ENCODE data around the gene MTIF3.

DNA sequence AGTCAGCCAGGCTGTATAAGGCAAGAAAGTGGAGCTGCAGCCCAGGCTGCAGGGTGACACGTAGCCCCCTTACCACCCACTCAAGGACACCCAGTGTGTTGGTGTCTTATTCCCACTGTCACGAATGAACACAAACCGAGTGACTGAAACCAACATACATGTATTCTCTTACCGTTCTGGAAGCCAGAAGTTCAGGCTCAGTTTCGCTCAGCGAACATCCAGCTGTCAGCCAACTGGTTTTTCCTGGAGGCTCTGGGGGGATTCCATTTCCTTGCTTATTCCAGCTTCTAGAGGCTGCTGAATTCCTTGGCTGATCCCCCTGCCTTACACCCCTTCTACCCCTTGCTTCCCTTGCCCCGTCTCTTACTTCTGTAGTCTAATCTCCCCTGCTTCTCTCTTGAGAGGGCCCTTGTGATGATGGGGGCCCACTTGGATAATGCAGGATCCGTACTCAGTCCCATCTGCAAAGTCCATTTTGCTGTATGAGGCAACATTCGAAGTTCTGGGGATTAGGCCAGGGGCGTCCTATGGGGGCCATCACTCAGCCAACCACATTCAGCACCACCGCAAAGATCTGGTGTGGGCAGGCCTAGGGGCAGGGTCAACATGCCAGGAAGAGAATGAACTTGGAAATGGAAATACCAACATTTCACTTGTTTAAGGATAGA lies 47.3 kb upstream of the MTIF3 start:
- TF ChIP-seq, protein P1, sequence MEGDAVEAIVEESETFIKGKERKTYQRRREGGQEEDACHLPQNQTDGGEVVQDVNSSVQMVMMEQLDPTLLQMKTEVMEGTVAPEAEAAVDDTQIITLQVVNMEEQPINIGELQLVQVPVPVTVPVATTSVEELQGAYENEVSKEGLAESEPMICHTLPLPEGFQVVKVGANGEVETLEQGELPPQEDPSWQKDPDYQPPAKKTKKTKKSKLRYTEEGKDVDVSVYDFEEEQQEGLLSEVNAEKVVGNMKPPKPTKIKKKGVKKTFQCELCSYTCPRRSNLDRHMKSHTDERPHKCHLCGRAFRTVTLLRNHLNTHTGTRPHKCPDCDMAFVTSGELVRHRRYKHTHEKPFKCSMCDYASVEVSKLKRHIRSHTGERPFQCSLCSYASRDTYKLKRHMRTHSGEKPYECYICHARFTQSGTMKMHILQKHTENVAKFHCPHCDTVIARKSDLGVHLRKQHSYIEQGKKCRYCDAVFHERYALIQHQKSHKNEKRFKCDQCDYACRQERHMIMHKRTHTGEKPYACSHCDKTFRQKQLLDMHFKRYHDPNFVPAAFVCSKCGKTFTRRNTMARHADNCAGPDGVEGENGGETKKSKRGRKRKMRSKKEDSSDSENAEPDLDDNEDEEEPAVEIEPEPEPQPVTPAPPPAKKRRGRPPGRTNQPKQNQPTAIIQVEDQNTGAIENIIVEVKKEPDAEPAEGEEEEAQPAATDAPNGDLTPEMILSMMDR (IDR thresholded peaks at IDR 0.05; ENCODE audit: insufficient read depth, low read length, poor library complexity, severe bottlenecking), result no peak
- TF ChIP-seq EZH2phosphoT487 (conservative IDR thresholded peaks at IDR 0.05; ENCODE audit: low read length), result no peak
